ENCODE results near the gene ADGRV1. TPM values are rescaled to one million over a fixed set of nuclear protein-coding genes. Genes with fewer than 3 reads are reported as not detected.

Gene ADGRV1
- total RNA-seq, 1 experiment from 2014 or later: 64.8 TPM

DNA sequence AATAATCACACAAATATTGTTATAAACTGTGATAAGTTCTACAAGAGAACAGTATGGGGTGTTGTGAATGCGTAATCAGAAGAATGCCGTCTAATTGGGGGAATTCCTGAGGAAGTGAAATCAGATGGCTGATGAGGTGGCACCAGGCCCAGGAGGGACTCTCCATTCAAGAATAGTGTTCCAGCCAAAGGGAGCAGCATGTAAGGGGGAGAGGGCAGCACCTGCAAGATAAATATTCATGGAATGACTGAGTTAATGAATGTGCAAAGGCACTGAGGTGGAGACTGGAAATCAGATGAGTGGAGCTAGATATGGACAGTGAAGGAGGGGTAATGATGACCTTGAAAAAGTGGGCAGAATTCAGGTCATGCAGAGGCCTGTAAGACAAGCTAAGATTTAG, 574.0 kb downstream of the ADGRV1 start:
- no peak overlapping the region for H3K4me2 ChIP-seq (ENCODE audit: insufficient read depth, insufficient read length, low read length)
- H3K14ac ChIP-seq (ENCODE audit: insufficient read depth, low read length): no peak overlapping the region
- no peak overlapping the region for H2BK12ac ChIP-seq (ENCODE audit: insufficient read length, low read depth, low read length)
- H3K18ac ChIP-seq (ENCODE audit: insufficient read length, low read depth, low read length): no peak overlapping the region
- H3K9me3 ChIP-seq (ENCODE audit: control insufficient read depth, low read depth, low read length): no peaks in the 10 kb centered on the region
- no peak overlapping the region for H4K91ac ChIP-seq (ENCODE audit: insufficient read length, low read depth, low read length)
- H3K56ac ChIP-seq (ENCODE audit: insufficient read length, low read depth, low read length): no peak overlapping the region
- no peak overlapping the region for H2AFZ ChIP-seq (ENCODE audit: low read length)
- no peak overlapping the region for H2BK120ac ChIP-seq (ENCODE audit: low read depth, low read length, poor library complexity, severe bottlenecking)
- H3K27me3 ChIP-seq (ENCODE audit: insufficient read depth, low read length): no peaks in the 10 kb centered on the region
- Mint-ChIP-seq H3K27me3 (ENCODE audit: low read depth) (no peaks in the 10 kb centered on the region), H3K9me3 (no peaks in the 10 kb centered on the region), H3K36me3 (ENCODE audit: insufficient read depth in 1 of 3, low read depth in 3 of 3) (peaks cover 0 to 4% (median 3%) of the 10 kb centered on the region in 3 experiments; a peak in 2 of 7 replicates), H3K27ac (no peak overlapping the region; a peak in 1 of 7 replicates), H3K4me1 (peaks cover 6 to 12% of the 10 kb centered on the region in 2 experiments), H3K4me3 (no peak overlapping the region)
- no peak overlapping the region for H3K27ac ChIP-seq (ENCODE audit: insufficient read length, low read depth, low read length)
- no peak overlapping the region for H4K5ac ChIP-seq (ENCODE audit: insufficient read length, low read depth, low read length)
- no peak overlapping the region for H2BK5ac ChIP-seq (ENCODE audit: insufficient read length, low read length)
- no peak overlapping the region for H3K4ac ChIP-seq (ENCODE audit: low read depth, low read length)
- H3K79me2 ChIP-seq (ENCODE audit: insufficient read depth, low read length): no peaks in the 10 kb centered on the region
- H4K8ac ChIP-seq (replicated peaks; ENCODE audit: insufficient read length, low read depth, low read length): no peak overlapping the region
- H3T11ph ChIP-seq (ENCODE audit: low read length): no peak overlapping the region
- H2AK5ac ChIP-seq (ENCODE audit: insufficient read length, low read length): no peak overlapping the region
- H3K79me1 ChIP-seq (ENCODE audit: insufficient read depth, low read depth, low read length, poor library complexity, severe bottlenecking): no peaks in the 10 kb centered on the region
- DNase-seq: no peak
- H3K9ac ChIP-seq (ENCODE audit: extremely low read depth, insufficient read length, low read length): no peak overlapping the region
- H2BK15ac ChIP-seq (ENCODE audit: low read depth, low read length): no peak overlapping the region
- H2BK20ac ChIP-seq (ENCODE audit: low read depth, low read length, poor library complexity, severe bottlenecking): no peak overlapping the region
- no peaks in the 10 kb centered on the region for H3K4me1 ChIP-seq (ENCODE audit: insufficient read depth, low read length)
- no CpG with 5 or more reads among the region's 2 CpGs for WGBS (ENCODE audit: extremely low coverage, insufficient read length, low lambda C conversion rate)
- TF ChIP-seq CTCF (conservative IDR thresholded peaks at IDR 0.05): no peak
- no peak overlapping the region for H3K23ac ChIP-seq (ENCODE audit: insufficient read length, low read depth, low read length)
- H4K20me1 ChIP-seq (ENCODE audit: control insufficient read depth, insufficient read depth, insufficient read length): no peaks in the 10 kb centered on the region
- no peaks in the 10 kb centered on the region for H3K23me2 ChIP-seq (ENCODE audit: insufficient read length, low read depth, low read length, poor library complexity, severe bottlenecking)

All from H9 (cell line).